Neural crest cell (in vitro differentiated cells): ENCODE data around the gene RNF44. TPM values are rescaled to one million over a fixed set of nuclear protein-coding genes. Genes with fewer than 3 reads are reported as not detected.

Experiments used
- DNase-seq: peaks from one replicate; pipeline ENCODE4 v3.0.0; 2021; ENCODE audit warnings: low read depth, mixed read lengths, low spot score
- H3K27ac Mint-ChIP-seq: one replicate; pipeline ENCODE4 v1.8.0; 2021; ENCODE audit warnings: mild to moderate bottlenecking, mixed read lengths; ENCODE audit not compliant: unreplicated experiment
- H3K27me3 Mint-ChIP-seq: 2 replicates; pipeline ENCODE4 v1.8.0; 2021; ENCODE audit warnings: low read depth, mild to moderate bottlenecking, mixed read lengths
- H3K36me3 Mint-ChIP-seq: 2 replicates; pipeline ENCODE4 v1.8.0; 2021; ENCODE audit warnings: low read depth, mild to moderate bottlenecking, mixed read lengths
- H3K4me1 Mint-ChIP-seq: 2 replicates; pipeline ENCODE4 v1.8.0; 2021; ENCODE audit warnings: mixed read lengths
- H3K4me3 Mint-ChIP-seq: one replicate; pipeline ENCODE4 v1.8.0; 2021; ENCODE audit warnings: mild to moderate bottlenecking, mixed read lengths
- H3K9me3 Mint-ChIP-seq: 2 replicates; pipeline ENCODE4 v1.8.0; 2021; ENCODE audit warnings: mixed read lengths
- CTCF ChIP-seq: fragments of 200-600 bp; sonication (generic); conservative IDR thresholded peaks from 2 replicates; pipeline ENCODE4 v1.5.0; 2021; ENCODE audit warnings: antibody characterized with exemption, mild to moderate bottlenecking
- long read RNA-seq: library from polyadenylated mRNA; unstranded; transcript quantifications from one replicate; pipeline ENCODE4 v2.0.0, GENCODE V29; 2020
- total RNA-seq: library from RNA; stranded (reverse); gene quantifications from 2 replicates; pipeline ENCODE4 v1.2.1, GENCODE V29; 2021

RNF44 gene
- 93.8 and 97.1 TPM in 2 replicates for total RNA-seq
- long read RNA-seq, partial matches to known transcripts: 0 of 2 reads
- long read RNA-seq, other reads (novel, unspliced or antisense): 2 of 2 reads

GRCh38 chr5:176536902-176537553 lies at the start of gene RNF44:
TSS of gene RNF44 (minus strand) at chr5:176537402. CDS start at chr5:176532472, 4,930 bp downstream.
- peak; percentile 98 for DNase-seq
- TF ChIP-seq CTCF: no peak
- H3K4me3 Mint-ChIP-seq: peak within 1 kb of the TSS; percentile 100
- peak within 1 kb of the TSS; percentile 100 for H3K27ac Mint-ChIP-seq
- peaks cover 7% of the 10 kb centered on the region for H3K36me3 Mint-ChIP-seq
- peaks cover 18% of the 10 kb centered on the region for H3K27me3 Mint-ChIP-seq
- no peaks in the 10 kb centered on the region for H3K9me3 Mint-ChIP-seq
- peaks cover 52% of the 10 kb centered on the region for H3K4me1 Mint-ChIP-seq

GRCh38 chr5:176583076-176583475 lies 45.9 kb upstream of the RNF44 start:
- H3K4me1 Mint-ChIP-seq: peaks cover 2% of the 10 kb centered on the region
- H3K4me3 Mint-ChIP-seq: peak overlapping the region; percentile 23
- DNase-seq: no peak
- peaks cover 6% of the 10 kb centered on the region for H3K9me3 Mint-ChIP-seq
- peaks cover 3% of the 10 kb centered on the region for H3K36me3 Mint-ChIP-seq
- no peaks in the 10 kb centered on the region for H3K27me3 Mint-ChIP-seq
- no peak for TF ChIP-seq CTCF
- no peak overlapping the region for H3K27ac Mint-ChIP-seq

GRCh38 chr5:176581361-176581760 lies 44.2 kb upstream of the RNF44 start:
- no peak for DNase-seq
- Mint-ChIP-seq H3K36me3 (no peaks in the 10 kb centered on the region), H3K4me3 (no peak overlapping the region), H3K9me3 (peaks cover 4% of the 10 kb centered on the region), H3K27me3 (no peaks in the 10 kb centered on the region), H3K27ac (no peak overlapping the region), H3K4me1 (no peaks in the 10 kb centered on the region)
- no peak for TF ChIP-seq CTCF

GRCh38 chr5:176579323-176579722 lies 42.1 kb upstream of the RNF44 start:
- no peak for TF ChIP-seq CTCF
- Mint-ChIP-seq H3K27ac (no peak overlapping the region), H3K4me3 (no peak overlapping the region), H3K4me1 (no peaks in the 10 kb centered on the region), H3K9me3 (no peaks in the 10 kb centered on the region), H3K27me3 (peaks cover under 1% of the 10 kb centered on the region), H3K36me3 (no peaks in the 10 kb centered on the region)
- no peak for DNase-seq

GRCh38 chr5:176578391-176578808 lies 41.2 kb upstream of the RNF44 start:
- H3K27me3 Mint-ChIP-seq: peaks cover 5% of the 10 kb centered on the region
- no peak overlapping the region for H3K4me3 Mint-ChIP-seq
- no peak overlapping the region for H3K27ac Mint-ChIP-seq
- no peaks in the 10 kb centered on the region for H3K36me3 Mint-ChIP-seq
- peaks cover 4% of the 10 kb centered on the region for H3K4me1 Mint-ChIP-seq
- no peaks in the 10 kb centered on the region for H3K9me3 Mint-ChIP-seq
- DNase-seq: peak; percentile 29
- TF ChIP-seq CTCF: peak; percentile 71
